RWPE2 (cell line): ENCODE results near the gene SMIM31.

ENCODE experiments used
- ATAC-seq: fragments of 200-7000 bp; cut with Tn5 transposase; 3 replicates; pipeline ENCODE4 v1.9.1; 2021; ENCODE audit warnings: low read depth
- DNase-seq: peaks from one replicate; pipeline ENCODE4 v3.0.0-alpha.2; 2020; ENCODE audit warnings: low spot score
- H3K27ac ChIP-seq: fragments of 450-650 bp; 2 replicates; pipeline ENCODE4 v1.5.1; 2017; ENCODE audit warnings: mild to moderate bottlenecking; ENCODE audit not compliant: poor library complexity, severe bottlenecking
- H3K27me3 ChIP-seq: fragments of 250-450 bp; sonication (Bioruptor Pico); 2 replicates; pipeline ENCODE4 v1.5.1; 2021; ENCODE audit warnings: mild to moderate bottlenecking, moderate library complexity; ENCODE audit not compliant: insufficient read depth, poor library complexity, severe bottlenecking
- H3K36me3 ChIP-seq: fragments of 250-450 bp; sonication (Bioruptor Pico); 2 replicates; pipeline ENCODE4 v1.5.1; 2020; ENCODE audit warnings: low read depth, mild to moderate bottlenecking, moderate library complexity
- H3K4me1 ChIP-seq: fragments of 250-450 bp; sonication (Bioruptor Pico); 2 replicates; pipeline ENCODE4 v1.5.1; 2021; ENCODE audit warnings: mild to moderate bottlenecking, moderate library complexity; ENCODE audit not compliant: insufficient read depth, poor library complexity, severe bottlenecking
- H3K4me3 ChIP-seq: fragments of 250-450 bp; sonication (Bioruptor Pico); 2 replicates; pipeline ENCODE4 v1.5.1; 2021; ENCODE audit warnings: mild to moderate bottlenecking, moderate library complexity; ENCODE audit not compliant: severe bottlenecking
- H3K9me3 ChIP-seq: fragments of 250-450 bp; sonication (Bioruptor Pico); 2 replicates; pipeline ENCODE4 v1.5.1; 2021; ENCODE audit warnings: mild to moderate bottlenecking, moderate library complexity; ENCODE audit not compliant: severe bottlenecking
- TF ChIP-seq, protein P1 (sequence below): fragments of 450-650 bp; IDR thresholded peaks from one replicate; pipeline ENCODE4 v1.5.1; 2017; ENCODE audit warnings: mild to moderate bottlenecking, moderate library complexity; ENCODE audit not compliant: poor library complexity, severe bottlenecking

The SMIM31 gene

DNA sequence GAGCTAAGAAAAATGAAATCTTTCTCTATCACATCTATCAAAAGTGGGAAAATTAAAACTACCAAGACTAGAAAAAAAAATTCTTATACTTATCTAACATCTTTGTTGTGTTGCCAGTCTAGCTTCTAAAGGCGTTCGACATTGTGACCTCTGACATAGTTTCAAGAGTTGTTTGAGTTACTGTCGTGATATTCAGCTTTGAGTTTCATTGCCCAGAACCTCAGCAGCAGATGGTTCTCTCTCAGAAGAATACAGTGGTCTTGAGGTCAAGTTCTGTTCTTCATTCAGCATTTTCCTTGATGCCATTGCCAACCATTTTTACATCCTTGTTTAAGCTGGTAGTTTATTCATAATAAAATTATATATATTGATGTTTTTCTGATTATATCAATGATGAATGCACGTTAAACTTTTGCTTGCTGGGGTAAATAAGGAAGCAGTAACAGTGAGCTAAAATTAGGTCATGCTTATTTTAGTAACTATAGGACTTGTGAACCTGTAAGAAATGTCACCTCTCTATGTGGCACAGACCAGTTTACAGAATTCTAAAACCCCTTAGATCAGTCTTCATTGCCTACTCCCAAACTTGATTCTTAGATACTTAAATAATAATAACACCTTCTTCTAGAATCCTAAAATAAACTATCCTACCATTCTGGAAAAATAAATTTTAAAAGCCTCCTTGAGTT is 23.1 kb upstream of the SMIM31 start:
- no peak overlapping the region for H3K27ac ChIP-seq
- TF ChIP-seq, protein P1, sequence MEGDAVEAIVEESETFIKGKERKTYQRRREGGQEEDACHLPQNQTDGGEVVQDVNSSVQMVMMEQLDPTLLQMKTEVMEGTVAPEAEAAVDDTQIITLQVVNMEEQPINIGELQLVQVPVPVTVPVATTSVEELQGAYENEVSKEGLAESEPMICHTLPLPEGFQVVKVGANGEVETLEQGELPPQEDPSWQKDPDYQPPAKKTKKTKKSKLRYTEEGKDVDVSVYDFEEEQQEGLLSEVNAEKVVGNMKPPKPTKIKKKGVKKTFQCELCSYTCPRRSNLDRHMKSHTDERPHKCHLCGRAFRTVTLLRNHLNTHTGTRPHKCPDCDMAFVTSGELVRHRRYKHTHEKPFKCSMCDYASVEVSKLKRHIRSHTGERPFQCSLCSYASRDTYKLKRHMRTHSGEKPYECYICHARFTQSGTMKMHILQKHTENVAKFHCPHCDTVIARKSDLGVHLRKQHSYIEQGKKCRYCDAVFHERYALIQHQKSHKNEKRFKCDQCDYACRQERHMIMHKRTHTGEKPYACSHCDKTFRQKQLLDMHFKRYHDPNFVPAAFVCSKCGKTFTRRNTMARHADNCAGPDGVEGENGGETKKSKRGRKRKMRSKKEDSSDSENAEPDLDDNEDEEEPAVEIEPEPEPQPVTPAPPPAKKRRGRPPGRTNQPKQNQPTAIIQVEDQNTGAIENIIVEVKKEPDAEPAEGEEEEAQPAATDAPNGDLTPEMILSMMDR = no peak
- no peaks in the 10 kb centered on the region for H3K9me3 ChIP-seq
- H3K36me3 ChIP-seq = no peaks in the 10 kb centered on the region
- no peaks in the 10 kb centered on the region for H3K27me3 ChIP-seq
- H3K4me1 ChIP-seq = no peaks in the 10 kb centered on the region
- no peak for ATAC-seq
- H3K4me3 ChIP-seq = no peak overlapping the region
- DNase-seq = no peak

DNA sequence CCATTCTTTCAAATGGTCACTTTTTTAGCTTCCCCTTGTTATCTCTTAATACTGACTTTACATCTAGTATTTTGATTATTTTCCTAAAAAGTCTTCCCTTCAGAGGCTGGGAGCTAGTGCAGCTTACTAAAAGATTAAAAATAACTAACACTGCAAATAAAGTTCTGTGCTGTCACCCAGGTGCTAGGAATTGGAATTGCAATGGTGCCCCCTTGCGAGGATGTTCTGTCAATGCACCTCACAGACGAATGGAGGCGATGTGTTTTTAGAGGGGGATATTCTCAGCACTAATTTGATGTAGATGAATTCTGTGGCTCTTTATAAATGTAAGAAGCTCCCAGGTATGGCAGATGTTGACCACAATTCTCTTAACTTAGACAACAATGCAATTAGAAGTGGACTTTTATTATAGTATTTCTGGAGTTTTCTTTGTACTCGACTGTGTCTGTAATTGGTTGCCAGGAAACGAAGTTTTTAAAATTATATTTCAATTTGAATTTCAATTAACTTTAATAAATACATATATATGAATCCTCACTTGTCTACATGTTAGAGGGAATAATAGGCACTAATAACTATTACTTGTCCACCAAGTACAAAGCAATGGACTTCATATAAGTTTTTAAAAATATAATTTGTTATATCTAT is 22.0 kb upstream of the SMIM31 start:
- no peaks in the 10 kb centered on the region for H3K4me1 ChIP-seq
- no peak for DNase-seq
- ATAC-seq = peak; percentile 56; the same call in 2 of the 3 replicates
- no peaks in the 10 kb centered on the region for H3K9me3 ChIP-seq
- TF ChIP-seq, protein P1 = peak; percentile 94
- H3K27me3 ChIP-seq = no peaks in the 10 kb centered on the region
- no peak overlapping the region for H3K4me3 ChIP-seq
- H3K36me3 ChIP-seq = no peaks in the 10 kb centered on the region
- no peak overlapping the region for H3K27ac ChIP-seq

DNA sequence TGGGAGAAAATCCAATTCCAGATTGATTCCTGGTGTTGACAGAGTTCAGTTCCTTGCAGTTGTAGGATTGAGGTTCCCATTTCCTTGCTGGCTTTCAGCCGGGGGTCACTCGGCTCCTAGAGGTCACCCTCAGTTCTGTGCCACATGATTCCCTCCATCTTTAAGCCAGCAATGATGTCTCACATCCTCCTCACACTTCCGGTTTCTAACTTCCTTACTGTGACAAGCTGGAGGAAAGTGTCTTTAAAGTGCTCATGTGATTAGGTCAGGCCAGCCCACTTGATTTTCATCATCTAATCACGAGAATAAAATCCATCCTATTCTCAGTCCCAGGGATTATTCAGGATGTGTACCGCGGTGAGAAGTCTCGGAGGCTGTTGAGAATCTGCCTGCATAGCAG is 19.4 kb upstream of the SMIM31 start:
- no peak overlapping the region for H3K4me3 ChIP-seq
- H3K27me3 ChIP-seq = no peaks in the 10 kb centered on the region
- no peaks in the 10 kb centered on the region for H3K9me3 ChIP-seq
- H3K36me3 ChIP-seq = no peaks in the 10 kb centered on the region
- ATAC-seq = no peak
- no peak for DNase-seq
- TF ChIP-seq, protein P1 = no peak
- H3K4me1 ChIP-seq = no peaks in the 10 kb centered on the region
- H3K27ac ChIP-seq = no peak overlapping the region

DNA sequence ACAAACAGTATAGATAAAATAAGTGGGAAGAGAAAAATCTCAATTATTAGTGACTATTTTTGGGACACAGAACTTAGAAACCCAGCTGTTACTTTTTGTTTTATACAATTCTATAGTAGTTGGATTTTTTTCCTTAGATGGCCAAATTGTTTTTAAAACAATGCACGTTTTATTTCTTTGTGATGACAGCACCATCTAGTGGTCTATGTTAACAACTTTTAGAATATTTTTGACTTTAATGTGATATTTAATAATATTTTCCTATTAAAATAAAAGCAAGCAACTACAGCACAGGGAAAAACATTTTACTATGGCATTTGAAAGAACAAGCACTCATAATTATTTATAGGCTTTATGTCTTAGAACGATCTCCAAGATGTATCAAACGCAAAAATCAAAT is 5.6 kb upstream of the SMIM31 start:
- no peak overlapping the region for H3K27ac ChIP-seq
- H3K36me3 ChIP-seq = no peaks in the 10 kb centered on the region
- no peak for DNase-seq

More for the DNA sequence above, 5.6 kb upstream of the SMIM31 start:
- Histone ChIP-seq H3K4me3 (no peak overlapping the region), H3K27me3 (no peaks in the 10 kb centered on the region), H3K4me1 (no peaks in the 10 kb centered on the region), H3K9me3 (no peaks in the 10 kb centered on the region)
- TF ChIP-seq, protein P1 = peak; percentile 71
- no peak for ATAC-seq
